Spleen (tissue), 11 donors: Measurements from ENCODE around the gene SLC19A2. TPM values are rescaled to one million over a fixed set of nuclear protein-coding genes. Genes with fewer than 3 reads are reported as not detected.

Source experiments
- DNase-seq: peaks from one replicate; pipeline ENCODE4 v3.0.0-alpha.2; 2020
- H3K27ac ChIP-seq, 8 donors: fragments of 200-600 bp; sonication (generic) in 7 of 8; 1 replicate in 4 of 8; 2 replicates in 4 of 8; pipeline versions ENCODE4 v1.5.0 to v1.8.0; 2016 to 2021; ENCODE audit warnings: inconsistent platforms in 4 of 8, mild to moderate bottlenecking in 4 of 8, moderate library complexity in 1 of 8
- H3K27me3 ChIP-seq, 7 donors: fragments of 200-600 bp; sonication (generic) in 6 of 7; replicated peaks in 1 of 7; 1 replicate in 4 of 7; 2 replicates in 3 of 7; pipeline versions ENCODE4 v1.5.0 to v1.8.0; 2016 to 2021; ENCODE audit warnings: inconsistent platforms in 3 of 7, mild to moderate bottlenecking in 1 of 7
- H3K36me3 ChIP-seq, 6 donors: fragments of 200-600 bp; sonication (generic) in 5 of 6; 1 replicate in 4 of 6; 2 replicates in 2 of 6; pipeline versions ENCODE4 v1.5.0 to v1.8.0; 2016 to 2021; ENCODE audit warnings: inconsistent platforms in 2 of 6
- H3K4me1 ChIP-seq, 6 donors: fragments of 200-600 bp; sonication (generic) in 5 of 6; 1 replicate in 3 of 6; 2 replicates in 3 of 6; pipeline versions ENCODE4 v1.5.0 to v1.8.0; 2016 to 2021; ENCODE audit warnings: inconsistent platforms in 3 of 6
- H3K4me3 ChIP-seq, 8 donors: fragments of 200-600 bp; sonication (generic) in 7 of 8; 1 replicate in 4 of 8; 2 replicates in 4 of 8; pipeline versions ENCODE4 v1.5.0 to v1.8.0; 2016 to 2021; ENCODE audit warnings: inconsistent platforms in 4 of 8, mild to moderate bottlenecking in 4 of 8, moderate library complexity in 2 of 8
- H3K9me3 ChIP-seq, 8 donors: fragments of 200-600 bp; sonication (generic) in 7 of 8; 1 replicate in 4 of 8; 2 replicates in 4 of 8; pipeline versions ENCODE4 v1.5.0 to v1.8.0; 2016 to 2021; ENCODE audit warnings: inconsistent platforms in 4 of 8
- POLR2A ChIP-seq, 3 donors: fragments of 450-650 bp; IDR thresholded peaks; one replicate each; pipeline ENCODE4 v1.5.1; 2017; ENCODE audit warnings: antibody characterized with exemption in 3 of 3, mild to moderate bottlenecking in 1 of 3
- POLR2AphosphoS5 ChIP-seq, 3 donors: sonication (generic); formaldehyde crosslinking; IDR thresholded peaks; one replicate each; pipeline ENCODE4 v1.5.1; 2017; ENCODE audit warnings: antibody characterized with exemption in 3 of 3
- WGBS, 5 donors: extraction: QIAGEN DNeasy Blood & Tissue Kit in 3 of 5; methylation state at CpG; one replicate each; pipeline versions ENCODE4 v1.1.5 to v1.1.7; 2013 to 2018; 5-methylcytosine and 5-hydroxymethylcytosine counted together
- intact Hi-C: fragments of 100-400 bp; cut with DNase I; formaldehyde crosslinking; loops from one replicate; pipeline ENCODE4 v1.15.0; 2023; ENCODE audit warnings: low total_unique reads
- polyA plus RNA-seq, 3 donors: library from polyadenylated mRNA; stranded (reverse); fragments of 200-250 nt; gene quantifications; one replicate each; pipeline ENCODE4 v1.2.1, GENCODE V29; 2013
- total RNA-seq, 7 donors: library from RNA; depleted of rRNA in 3 of 7; stranded (reverse); fragments of >200 nt in 3 of 7; fragmentation: NEBNext Ultra II Directional in 4 of 7; extraction: Animal tissue kit (Norgen Biotek cat#: 25700) in 4 of 7; gene quantifications; one replicate each; pipeline versions ENCODE4 v1.1.0 to v1.2.1, GENCODE V29; 2016 to 2021
- TF ChIP-seq, protein P1 (sequence below), 11 experiments: fragments of 200-600 bp in 7 of 11; fragments of 450-650 bp in 4 of 11; sonication (generic) in 4 of 11; IDR thresholded peaks in 8 of 11; conservative IDR thresholded peaks in 3 of 11; 1 replicate in 7 of 11; 2 replicates in 4 of 11; pipeline versions ENCODE4 v1.4.0 to v1.8.0; 2016 to 2021; ENCODE audit warnings: antibody characterized with exemption in 11 of 11, inconsistent platforms in 4 of 11, mild to moderate bottlenecking in 1 of 11
- donor health status: healthy with polysubstance abuse.
- donor health status: DM: no; HTN: no; CAD: no; lungs with moderate emphysema.
- donor health status: DM: no; HTN: no; CAD: no.
- donor health status: Bipolar disorder and iron deficiency.
- donor health status: healthy.
- donor health status: DM: no; HTN: no; CAD: no.
- donor health status: DM: yes; HTN: yes; CAD: no.

Gene SLC19A2
- total and polyA plus RNA-seq, 10 donors, result 2.0 to 6.7 (median 3.6) TPM

DNA sequence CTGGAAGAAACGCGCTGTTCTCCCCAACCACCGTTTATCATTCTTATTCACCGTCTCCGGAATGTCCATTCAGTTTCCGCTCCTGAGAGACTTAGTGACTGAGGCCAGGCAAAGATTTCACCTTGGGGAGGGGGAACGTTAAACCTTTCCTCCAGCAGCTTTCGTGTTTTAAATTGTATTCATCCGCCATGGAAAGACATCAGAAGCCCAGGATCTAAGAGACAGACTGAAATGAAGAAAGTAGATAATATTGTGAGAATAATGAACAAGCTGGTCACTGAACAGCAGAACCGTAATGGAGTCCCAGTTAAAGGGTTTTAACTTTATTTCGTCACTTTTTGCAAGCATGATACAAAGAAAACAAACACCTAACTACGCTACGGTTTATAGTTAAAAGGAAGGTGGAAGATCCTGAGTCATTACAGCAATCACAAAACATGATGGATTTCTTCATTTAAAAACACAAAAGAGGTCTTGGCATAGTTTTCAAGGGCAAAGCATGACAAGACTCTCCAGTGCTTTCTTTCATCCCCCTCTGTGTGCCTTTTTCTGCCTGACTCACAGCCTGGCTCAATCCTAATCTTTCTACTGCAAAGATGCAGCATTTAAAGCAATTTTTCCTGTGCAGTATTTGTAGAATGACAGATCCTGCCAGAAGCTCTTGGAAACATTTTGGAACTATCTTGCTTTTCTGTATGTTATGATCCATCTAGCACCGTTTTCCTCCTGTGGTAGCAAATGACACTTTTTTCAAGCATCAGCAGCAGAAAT lies 722 bp upstream of the SLC19A2 start:
- Histone ChIP-seq H3K4me1 (peaks cover 13 to 40% (median 25%) of the 10 kb centered on the region in 6 donors), H3K36me3 (no peaks in the 10 kb centered on the region), H3K27me3 (no peaks in the 10 kb centered on the region), H3K27ac (peak overlapping the region; percentile 78 to 93 (median 90)), H3K4me3 (peak overlapping the region; percentile 68 to 90 (median 84)), H3K9me3 (no peaks in the 10 kb centered on the region)
- WGBS, 5 donors, result 4 to 9% (median 4%) methylated on average over 14 of the region's 14 CpGs
- intact Hi-C loops, result no loop called here
- TF ChIP-seq POLR2A (IDR thresholded peaks at IDR 0.05), result no peak
- TF ChIP-seq, protein P1, sequence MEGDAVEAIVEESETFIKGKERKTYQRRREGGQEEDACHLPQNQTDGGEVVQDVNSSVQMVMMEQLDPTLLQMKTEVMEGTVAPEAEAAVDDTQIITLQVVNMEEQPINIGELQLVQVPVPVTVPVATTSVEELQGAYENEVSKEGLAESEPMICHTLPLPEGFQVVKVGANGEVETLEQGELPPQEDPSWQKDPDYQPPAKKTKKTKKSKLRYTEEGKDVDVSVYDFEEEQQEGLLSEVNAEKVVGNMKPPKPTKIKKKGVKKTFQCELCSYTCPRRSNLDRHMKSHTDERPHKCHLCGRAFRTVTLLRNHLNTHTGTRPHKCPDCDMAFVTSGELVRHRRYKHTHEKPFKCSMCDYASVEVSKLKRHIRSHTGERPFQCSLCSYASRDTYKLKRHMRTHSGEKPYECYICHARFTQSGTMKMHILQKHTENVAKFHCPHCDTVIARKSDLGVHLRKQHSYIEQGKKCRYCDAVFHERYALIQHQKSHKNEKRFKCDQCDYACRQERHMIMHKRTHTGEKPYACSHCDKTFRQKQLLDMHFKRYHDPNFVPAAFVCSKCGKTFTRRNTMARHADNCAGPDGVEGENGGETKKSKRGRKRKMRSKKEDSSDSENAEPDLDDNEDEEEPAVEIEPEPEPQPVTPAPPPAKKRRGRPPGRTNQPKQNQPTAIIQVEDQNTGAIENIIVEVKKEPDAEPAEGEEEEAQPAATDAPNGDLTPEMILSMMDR (IDR thresholded peaks at IDR 0.05 in 8 of 11, conservative IDR thresholded peaks at IDR 0.05 in 3 of 11), result no peak
- no peak for TF ChIP-seq POLR2AphosphoS5 (IDR thresholded peaks at IDR 0.05)
- DNase-seq, result no peak

DNA sequence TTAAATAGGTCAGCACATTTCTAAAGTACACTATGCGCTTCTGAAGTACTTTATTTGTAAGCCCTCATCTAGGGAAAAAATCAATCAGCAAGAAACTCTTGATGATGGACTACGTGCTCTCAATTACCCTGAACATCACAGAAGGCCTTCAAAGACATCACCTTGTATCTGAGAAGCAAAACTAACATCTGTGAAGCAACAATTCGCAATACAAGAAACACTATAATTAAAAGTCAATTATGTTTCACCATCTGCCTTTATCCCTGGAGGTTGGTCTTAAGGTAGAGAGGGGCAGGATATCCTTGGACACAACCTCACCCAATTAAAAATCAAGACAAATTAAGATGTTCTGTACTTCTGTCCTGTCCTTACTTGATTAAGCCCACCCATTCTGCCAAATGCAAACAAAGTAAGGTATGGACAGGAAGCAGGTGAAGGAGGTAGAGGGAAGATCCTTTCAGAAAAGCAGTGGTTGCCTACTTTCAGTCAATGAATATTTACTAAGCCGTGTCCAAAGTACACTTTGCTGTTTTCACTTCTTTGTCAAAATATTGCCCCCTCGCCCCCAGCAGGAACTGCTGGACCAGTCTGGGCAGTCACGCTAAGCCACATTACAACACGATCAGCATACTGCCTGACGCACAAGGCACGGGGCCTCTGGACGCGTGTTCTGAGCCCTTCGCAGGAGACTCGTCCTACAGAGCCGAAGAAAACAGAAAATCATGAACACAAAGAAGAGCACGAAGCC lies 887 bp downstream of the SLC19A2 start:
- Histone ChIP-seq H3K4me3 (peak overlapping the region; percentile 68 to 90 (median 84)), H3K27ac (peak overlapping the region; percentile 78 to 93 (median 90)), H3K36me3 (no peaks in the 10 kb centered on the region), H3K4me1 (peaks cover 13 to 40% (median 25%) of the 10 kb centered on the region in 6 donors), H3K9me3 (no peaks in the 10 kb centered on the region), H3K27me3 (no peaks in the 10 kb centered on the region)
- 16 to 21% (median 17%) methylated on average over 15 of the region's 15 CpGs for WGBS, 5 donors
- TF ChIP-seq POLR2A (IDR thresholded peaks at IDR 0.05) (peak in 1 of 3 donors; percentile 21), POLR2AphosphoS5 (IDR thresholded peaks at IDR 0.05) (no peak)
- no peak for DNase-seq
- intact Hi-C loops, result no loop called here

DNA sequence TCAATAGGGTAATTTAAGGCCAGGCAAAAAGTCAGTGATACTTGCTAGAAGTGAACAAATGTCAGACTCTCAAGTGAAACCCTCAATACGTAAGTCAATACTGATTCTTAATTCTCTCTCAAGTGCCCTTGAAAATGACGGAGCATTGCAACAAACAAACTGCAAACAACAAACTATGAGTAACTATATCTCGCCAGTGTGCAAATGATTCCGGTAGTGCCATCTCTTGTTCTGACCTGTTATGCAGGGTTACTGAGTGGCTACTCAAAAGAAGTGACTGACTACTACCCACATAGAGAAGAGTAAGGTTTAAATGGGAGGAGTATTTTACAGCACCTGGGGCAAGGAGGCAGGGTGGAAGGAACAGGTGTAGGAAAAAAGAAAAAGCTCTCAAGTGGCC lies 1.6 kb downstream of the SLC19A2 start:
- 84 to 97% (median 91%) methylated on average over 4 of the region's 4 CpGs for WGBS, 5 donors
- Histone ChIP-seq H3K36me3 (no peaks in the 10 kb centered on the region), H3K27ac (no peak overlapping the region), H3K4me3 (no peak overlapping the region), H3K27me3 (no peaks in the 10 kb centered on the region), H3K4me1 (peaks cover 13 to 40% (median 25%) of the 10 kb centered on the region in 6 donors), H3K9me3 (no peaks in the 10 kb centered on the region)
- TF ChIP-seq, protein P1 (IDR thresholded peaks at IDR 0.05 in 8 of 11, conservative IDR thresholded peaks at IDR 0.05 in 3 of 11), result no peak
- TF ChIP-seq POLR2A (IDR thresholded peaks at IDR 0.05) (no peak), POLR2AphosphoS5 (IDR thresholded peaks at IDR 0.05) (no peak)
- intact Hi-C loops, result no loop called here
- DNase-seq, result no peak

DNA sequence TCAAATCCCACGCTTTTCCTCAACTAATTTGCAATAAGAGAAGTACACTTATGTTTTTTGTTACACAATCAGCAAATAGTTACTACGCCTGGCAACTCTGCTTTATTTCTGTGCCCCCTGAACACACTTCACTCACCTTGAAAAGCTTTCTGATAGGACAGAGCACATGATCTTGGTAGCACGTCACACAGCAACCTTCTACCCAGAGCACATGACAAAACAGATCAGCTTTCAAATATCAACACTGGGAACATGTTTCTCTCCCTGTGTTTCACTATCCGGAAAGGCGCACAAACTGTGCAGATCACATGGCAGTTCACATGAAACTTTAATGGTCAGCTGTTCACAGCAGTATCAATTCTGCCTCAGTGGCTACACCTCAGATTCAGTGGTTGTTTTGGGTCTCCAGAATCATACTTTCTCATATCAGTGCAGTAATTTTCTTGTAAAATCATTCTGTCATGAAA lies 2.2 kb downstream of the SLC19A2 start:
- H3K27ac ChIP-seq, result no peak overlapping the region
- H3K9me3 ChIP-seq, result no peaks in the 10 kb centered on the region
- DNase-seq, result no peak
- WGBS, 5 donors, result 57 to 89% (median 84%) methylated on average over 5 of the region's 5 CpGs
- H3K36me3 ChIP-seq, result no peaks in the 10 kb centered on the region
- no peak overlapping the region for H3K4me3 ChIP-seq
- no peak for TF ChIP-seq POLR2A (IDR thresholded peaks at IDR 0.05)
- no peak for TF ChIP-seq POLR2AphosphoS5 (IDR thresholded peaks at IDR 0.05)
- TF ChIP-seq, protein P1 (IDR thresholded peaks at IDR 0.05 in 8 of 11, conservative IDR thresholded peaks at IDR 0.05 in 3 of 11), result no peak
- intact Hi-C loops, result no loop called here
- peaks cover 13 to 40% (median 25%) of the 10 kb centered on the region in 6 donors for H3K4me1 ChIP-seq
- H3K27me3 ChIP-seq, result no peaks in the 10 kb centered on the region
